ENCODE data around the gene CITED4. TPM values are rescaled to one million over a fixed set of nuclear protein-coding genes. Genes with fewer than 3 reads are reported as not detected.

CITED4 gene
- total RNA-seq, 1 experiment from 2014 or later = 1.3 TPM

- ChIA-PET POLR2A (ENCODE audit: low non-redundant PET) (no interaction called here), CTCF (no interaction called here)
These were observed 32.4 kb downstream of the CITED4 start for GRCh38 chr1:40829631-40830245.

GRCh38 chr1:40825996-40826395 lies 36.2 kb downstream of the CITED4 start:
- Histone ChIP-seq H3K4me1 (ENCODE audit: insufficient read depth, low read length, poor library complexity, severe bottlenecking) (no peaks in the 10 kb centered on the region), H3K27ac (ENCODE audit: low read depth, low read length, poor library complexity, severe bottlenecking) (no peak overlapping the region), H3K4me3 (ENCODE audit: low read depth, low read length, poor library complexity, severe bottlenecking) (no peak overlapping the region), H3K9me3 (ENCODE audit: low read depth, low read length, poor library complexity, severe bottlenecking) (no peaks in the 10 kb centered on the region), H3K36me3 (ENCODE audit: insufficient read depth, low read length, poor library complexity, severe bottlenecking) (no peaks in the 10 kb centered on the region), H3K27me3 (replicated peaks; ENCODE audit: insufficient read depth, low read depth, low read length, poor library complexity) (no peaks in the 10 kb centered on the region)
- no peak for TF ChIP-seq EZH2 (IDR thresholded peaks at IDR 0.05; ENCODE audit: borderline replicate concordance, low read depth, low read length, poor library complexity, severe bottlenecking)
- TF ChIP-seq, protein P1, sequence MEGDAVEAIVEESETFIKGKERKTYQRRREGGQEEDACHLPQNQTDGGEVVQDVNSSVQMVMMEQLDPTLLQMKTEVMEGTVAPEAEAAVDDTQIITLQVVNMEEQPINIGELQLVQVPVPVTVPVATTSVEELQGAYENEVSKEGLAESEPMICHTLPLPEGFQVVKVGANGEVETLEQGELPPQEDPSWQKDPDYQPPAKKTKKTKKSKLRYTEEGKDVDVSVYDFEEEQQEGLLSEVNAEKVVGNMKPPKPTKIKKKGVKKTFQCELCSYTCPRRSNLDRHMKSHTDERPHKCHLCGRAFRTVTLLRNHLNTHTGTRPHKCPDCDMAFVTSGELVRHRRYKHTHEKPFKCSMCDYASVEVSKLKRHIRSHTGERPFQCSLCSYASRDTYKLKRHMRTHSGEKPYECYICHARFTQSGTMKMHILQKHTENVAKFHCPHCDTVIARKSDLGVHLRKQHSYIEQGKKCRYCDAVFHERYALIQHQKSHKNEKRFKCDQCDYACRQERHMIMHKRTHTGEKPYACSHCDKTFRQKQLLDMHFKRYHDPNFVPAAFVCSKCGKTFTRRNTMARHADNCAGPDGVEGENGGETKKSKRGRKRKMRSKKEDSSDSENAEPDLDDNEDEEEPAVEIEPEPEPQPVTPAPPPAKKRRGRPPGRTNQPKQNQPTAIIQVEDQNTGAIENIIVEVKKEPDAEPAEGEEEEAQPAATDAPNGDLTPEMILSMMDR (conservative IDR thresholded peaks at IDR 0.05; ENCODE audit: low read depth, low read length) = no peak
- CTCF ChIA-PET = no interaction called here
- DNase-seq (ENCODE audit: low spot score) = no peak
- POLR2A ChIA-PET (ENCODE audit: low non-redundant PET) = no interaction called here
- BruUV-seq (replicated peaks) = no TSS peak
- intact Hi-C loops (cut with micrococcal nuclease; ENCODE audit: unreplicated experiment) = no loop called here

More at GRCh38 chr1:40829631-40830245, 32.4 kb downstream of the CITED4 start:
- H3K27ac ChIP-seq (ENCODE audit: low read depth, low read length, poor library complexity, severe bottlenecking) = no peak overlapping the region
- no peaks in the 10 kb centered on the region for H3K36me3 ChIP-seq (ENCODE audit: insufficient read depth, low read length, poor library complexity, severe bottlenecking)
- H3K4me1 ChIP-seq (ENCODE audit: insufficient read depth, low read length, poor library complexity, severe bottlenecking) = no peaks in the 10 kb centered on the region
- BruUV-seq (replicated peaks) = no TSS peak
- no peak for DNase-seq (ENCODE audit: low spot score)
- H3K4me3 ChIP-seq (ENCODE audit: low read depth, low read length, poor library complexity, severe bottlenecking) = no peak overlapping the region
- no peaks in the 10 kb centered on the region for H3K9me3 ChIP-seq (ENCODE audit: low read depth, low read length, poor library complexity, severe bottlenecking)
- intact Hi-C loops (cut with micrococcal nuclease; ENCODE audit: unreplicated experiment) = no loop called here
- no peaks in the 10 kb centered on the region for H3K27me3 ChIP-seq (replicated peaks; ENCODE audit: insufficient read depth, low read depth, low read length, poor library complexity)
- TF ChIP-seq EZH2 (IDR thresholded peaks at IDR 0.05; ENCODE audit: borderline replicate concordance, low read depth, low read length, poor library complexity, severe bottlenecking) = no peak
- TF ChIP-seq, protein P1 (conservative IDR thresholded peaks at IDR 0.05; ENCODE audit: low read depth, low read length) = no peak

DNA sequence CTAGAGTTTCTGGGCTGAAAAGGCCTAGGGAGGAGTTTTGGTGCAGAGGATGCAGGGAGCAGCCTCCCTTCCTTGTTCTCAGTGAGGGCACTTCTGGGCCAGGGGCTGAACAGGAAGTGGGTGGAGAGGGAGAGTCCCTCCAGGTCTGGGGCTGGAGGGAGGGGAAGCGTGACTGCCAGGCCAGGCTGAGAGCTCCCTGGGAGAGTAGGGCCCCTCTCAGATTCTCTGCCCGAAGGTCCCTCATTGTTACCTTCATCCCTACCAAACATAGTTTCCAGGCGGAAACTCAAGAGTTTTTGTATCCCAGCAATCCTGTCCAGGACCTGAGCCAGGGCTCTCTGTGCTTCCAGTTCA lies 36.8 kb downstream of the CITED4 start:
- H3K9me3 ChIP-seq (ENCODE audit: low read depth, low read length, poor library complexity, severe bottlenecking) = no peaks in the 10 kb centered on the region
- no peaks in the 10 kb centered on the region for H3K36me3 ChIP-seq (ENCODE audit: insufficient read depth, low read length, poor library complexity, severe bottlenecking)
- BruUV-seq (replicated peaks) = no TSS peak
- no peaks in the 10 kb centered on the region for H3K27me3 ChIP-seq (replicated peaks; ENCODE audit: insufficient read depth, low read depth, low read length, poor library complexity)
- intact Hi-C loops (cut with micrococcal nuclease; ENCODE audit: unreplicated experiment) = no loop called here
- ChIA-PET CTCF (no interaction called here), POLR2A (ENCODE audit: low non-redundant PET) (interaction anchor here (0.6 kb wide), 1 partner anchor 18 kb away, joined by 3 read pairs; no protein-coding TSS in a partner anchor)
- TF ChIP-seq EZH2 (IDR thresholded peaks at IDR 0.05; ENCODE audit: borderline replicate concordance, low read depth, low read length, poor library complexity, severe bottlenecking) = no peak
- TF ChIP-seq, protein P1 (conservative IDR thresholded peaks at IDR 0.05; ENCODE audit: low read depth, low read length) = no peak
- no peak overlapping the region for H3K27ac ChIP-seq (ENCODE audit: low read depth, low read length, poor library complexity, severe bottlenecking)
- no peak overlapping the region for H3K4me3 ChIP-seq (ENCODE audit: low read depth, low read length, poor library complexity, severe bottlenecking)
- DNase-seq (ENCODE audit: low spot score) = no peak
- no peaks in the 10 kb centered on the region for H3K4me1 ChIP-seq (ENCODE audit: insufficient read depth, low read length, poor library complexity, severe bottlenecking)

All from A673 (cell line).